NCI-H524 (cell line): ENCODE measurements around the gene SPDYE5.
A peak's percentile ranks its signal among the peaks of the same experiment; 100 is the strongest.

Experiments used
- DNase-seq, 2 experiments: peaks; one replicate each; lab custom pipeline; 2025; lab: John Stamatoyannopoulos, UW

SPDYE5 gene

DNA sequence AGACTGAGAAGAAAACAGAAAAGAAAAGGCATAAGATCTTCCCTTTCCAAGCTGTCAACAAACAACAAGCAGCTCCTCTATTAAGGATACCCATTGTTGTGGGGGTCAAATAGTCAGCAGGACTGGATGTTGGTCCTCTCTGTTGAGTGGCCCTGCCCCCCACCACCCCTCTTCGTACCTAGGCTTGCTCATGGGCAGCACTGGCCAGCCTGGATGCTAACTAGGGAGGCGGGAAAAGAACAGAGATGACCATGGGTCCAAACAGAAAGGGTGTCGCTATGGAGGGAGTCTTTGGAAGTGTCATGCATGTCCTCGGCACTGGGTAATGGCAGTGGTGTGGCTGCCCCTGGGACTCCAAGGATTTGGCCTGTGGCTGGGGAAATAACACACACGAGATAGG lies 45.6 kb downstream of the SPDYE5 start:
- DNase-seq = no peak

DNA sequence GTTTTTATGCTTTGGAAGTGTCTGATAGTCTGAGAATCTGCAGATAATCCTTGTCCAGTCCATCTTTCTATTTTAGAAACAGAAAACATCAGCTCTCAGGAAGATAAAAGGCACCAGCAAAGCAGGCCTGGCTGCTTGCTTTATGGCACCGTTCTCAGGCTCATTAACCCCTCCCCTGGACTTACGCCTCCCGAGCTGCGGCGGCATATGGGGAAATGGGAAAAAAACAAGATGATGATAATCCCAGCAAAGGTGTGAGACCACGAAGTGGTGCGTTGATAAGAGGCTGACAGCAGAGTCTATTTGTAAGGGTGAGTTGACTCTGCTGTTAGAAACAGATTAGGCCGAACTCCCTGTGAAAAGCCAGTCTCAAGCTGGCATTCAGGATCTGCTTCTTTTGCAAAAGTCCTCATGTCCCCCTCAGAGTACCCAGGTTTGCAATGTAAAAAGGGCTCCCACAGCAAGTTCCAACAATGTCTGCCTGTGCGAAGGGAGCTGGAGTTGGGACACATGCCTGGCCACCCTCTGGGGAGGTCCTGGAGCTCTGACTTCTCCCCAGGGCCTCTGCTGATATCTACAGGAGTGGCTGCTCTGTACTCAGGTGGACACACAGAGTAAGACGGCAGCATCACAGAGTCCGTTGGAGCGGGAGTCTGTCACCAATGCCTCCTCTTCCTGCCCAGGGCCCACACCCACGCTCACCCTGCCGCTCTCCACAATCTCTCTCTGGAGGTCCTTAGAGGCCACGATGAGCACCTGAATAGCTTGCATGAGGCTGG lies 54.3 kb downstream of the SPDYE5 start:
- peak; percentile 30 to 74 for DNase-seq
